CMK (cell line): Measurements from ENCODE around the gene PPIP5K2.
"Not testable (repeated sequence)": the region's sequence is repeated elsewhere in the genome, so short reads cannot be mapped to it uniquely, and the experiment has no call there.

Source experiments
- DNase-seq: peaks from one replicate; pipeline ENCODE4 v3.0.0-alpha.2; 2010; ENCODE audit warnings: low read depth

The PPIP5K2 gene

DNA sequence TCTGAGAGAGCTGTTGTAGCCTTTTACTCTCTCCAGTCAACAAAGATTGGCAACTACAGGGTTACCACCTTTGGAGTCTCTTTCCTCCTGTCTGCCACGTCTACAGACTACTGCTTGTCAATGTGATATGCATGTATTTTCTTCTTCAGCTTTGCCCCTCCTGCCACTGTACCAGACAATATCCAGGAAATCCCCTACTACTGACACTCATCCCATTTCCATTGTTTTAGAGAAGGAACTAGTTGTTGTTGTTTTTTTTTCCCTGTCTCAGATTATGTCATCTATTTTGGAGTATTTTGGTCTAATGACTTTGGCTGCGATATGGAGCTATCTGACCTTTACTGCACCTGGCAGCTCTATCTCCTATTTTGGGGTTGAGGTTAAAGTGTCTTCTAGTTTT, 88.4 kb downstream of the PPIP5K2 start:
- no peak for DNase-seq

- DNase-seq: no peak
Observed at GRCh38 chr5:103209065-103209464, 89.0 kb downstream of the PPIP5K2 start.

- DNase-seq: no peak
Observed at GRCh38 chr5:103210952-103211351, 90.9 kb downstream of the PPIP5K2 start.

DNA sequence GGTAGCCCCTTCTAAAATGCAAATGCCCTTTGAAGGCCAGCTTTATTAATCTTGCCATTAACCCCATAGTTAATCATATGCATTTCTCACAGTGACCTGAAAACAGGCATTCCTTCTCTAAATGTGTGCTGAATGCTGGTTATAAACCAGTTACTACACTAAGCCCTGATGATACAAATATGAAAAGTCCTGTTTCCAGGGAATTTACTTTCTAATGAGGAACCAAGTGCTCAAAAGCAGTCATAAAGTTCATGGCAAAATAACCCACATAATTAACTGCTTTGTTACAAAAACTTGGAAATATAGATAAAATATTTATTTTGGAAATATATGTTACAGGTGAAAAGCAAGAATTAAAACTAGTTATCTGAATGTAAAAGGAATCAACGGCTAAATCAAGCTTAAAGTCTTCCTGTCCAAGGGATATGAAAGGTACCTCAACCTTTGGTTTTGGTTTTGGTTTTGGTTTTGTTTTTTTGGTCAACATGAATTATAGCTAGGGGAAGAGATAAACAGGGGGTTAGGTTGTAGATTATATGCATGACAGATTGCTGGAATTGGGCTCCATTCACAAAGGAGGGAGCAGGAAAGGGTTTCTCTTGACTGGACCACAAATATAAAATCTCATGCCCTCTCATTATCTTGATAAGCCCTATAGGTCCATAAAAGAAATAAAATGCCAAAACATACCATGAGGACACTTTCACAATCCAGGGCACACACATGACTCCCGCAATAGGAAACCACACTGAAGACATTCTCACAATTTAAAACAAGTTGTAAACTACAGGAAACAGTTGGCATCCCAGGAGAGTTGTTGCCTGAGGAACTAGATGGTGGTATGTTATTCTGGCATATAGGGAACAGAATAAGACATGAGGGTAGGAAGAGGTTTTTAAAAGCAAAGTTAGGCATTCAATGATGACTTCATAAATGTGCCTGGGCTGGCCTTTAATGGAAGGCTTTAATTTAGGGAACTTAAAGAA, 91.8 kb downstream of the PPIP5K2 start:
- DNase-seq: no peak

DNA sequence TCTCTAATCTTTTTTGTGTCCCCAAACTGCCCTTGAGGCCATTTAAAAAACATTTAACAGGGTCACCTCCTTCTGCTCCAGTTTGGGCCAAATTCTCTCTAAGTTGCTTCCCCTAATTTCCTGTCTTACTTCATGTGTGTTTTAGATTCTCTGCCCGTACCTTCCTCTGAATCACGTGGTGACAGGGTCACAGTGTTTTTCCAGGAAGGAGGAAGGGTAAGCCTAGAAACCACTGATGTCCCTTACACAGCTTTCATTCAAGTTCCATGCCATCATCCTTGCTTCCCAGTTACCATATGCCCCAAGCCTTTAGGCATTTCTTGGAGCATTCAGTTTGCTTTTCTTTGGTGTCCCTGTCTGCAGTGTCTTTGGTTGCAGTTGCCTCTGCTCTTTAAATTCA, 96.0 kb downstream of the PPIP5K2 start:
- DNase-seq: no peak

DNA sequence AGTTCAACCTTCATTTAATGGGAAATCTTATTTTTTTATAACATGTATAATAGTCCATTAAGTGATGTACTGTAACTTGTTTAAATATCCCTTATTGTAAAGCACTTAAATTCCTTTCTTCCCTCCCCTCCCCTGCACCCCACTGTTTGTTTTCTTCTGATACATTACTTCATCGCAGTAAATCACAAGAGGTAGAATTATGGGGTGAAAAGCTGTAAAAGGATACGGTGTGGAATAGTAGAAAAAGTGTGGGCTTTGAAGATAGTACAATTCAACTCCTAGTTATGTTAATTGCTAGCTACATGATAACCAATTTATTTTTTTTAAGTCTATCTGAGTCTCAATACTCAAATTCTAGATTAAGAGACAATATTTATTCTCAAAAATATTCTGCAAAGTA, 96.6 kb downstream of the PPIP5K2 start:
- DNase-seq: no peak

- no peak for DNase-seq
Observed at GRCh38 chr5:103217101-103217500, 97.0 kb downstream of the PPIP5K2 start.

DNA sequence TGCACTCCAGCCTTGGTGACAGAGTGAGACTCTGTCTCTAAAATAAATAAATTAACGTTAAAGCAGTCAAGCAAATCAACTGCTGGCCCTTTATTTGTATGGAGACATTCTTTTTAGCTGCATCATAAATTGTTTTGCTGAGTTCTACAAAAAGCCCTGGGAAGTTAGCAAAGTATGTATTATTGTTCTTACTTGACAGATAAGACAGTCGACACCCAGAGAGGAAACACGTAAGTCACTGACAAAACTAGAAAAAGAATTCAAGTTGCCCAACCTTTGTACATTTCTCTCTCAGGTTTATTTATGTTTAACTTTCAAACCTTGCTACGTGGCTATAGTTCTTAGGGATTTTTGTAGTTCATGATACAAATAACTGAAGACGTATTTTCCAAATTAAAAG, 98.1 kb downstream of the PPIP5K2 start:
- DNase-seq: no peak

- not testable (repeated sequence) for DNase-seq
Observed at GRCh38 chr5:103219074-103219473, 99.0 kb downstream of the PPIP5K2 start.

- no peak for DNase-seq
Observed at GRCh38 chr5:103223031-103223955, 103.2 kb downstream of the PPIP5K2 start.

GRCh38 chr5:103224118-103224893, 104.2 kb downstream of the PPIP5K2 start:
- peak; percentile 47 for DNase-seq

DNA sequence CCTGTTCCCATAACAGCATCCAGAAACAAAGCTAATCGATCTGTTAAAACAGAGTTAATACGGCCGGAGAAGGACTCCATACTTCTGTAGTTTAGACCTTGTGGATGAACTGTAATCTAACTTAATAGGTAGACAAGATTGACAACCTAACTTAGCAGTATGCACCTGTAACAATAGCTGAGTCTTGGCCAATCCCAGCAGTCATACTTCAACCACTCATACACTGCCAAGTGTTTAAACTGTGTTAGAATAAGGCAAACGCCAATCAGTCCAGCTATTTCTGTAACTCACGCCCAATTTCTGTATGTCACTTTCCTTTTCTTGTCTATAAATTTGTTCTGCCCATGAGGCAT, 104.8 kb downstream of the PPIP5K2 start:
- no peak for DNase-seq

DNA sequence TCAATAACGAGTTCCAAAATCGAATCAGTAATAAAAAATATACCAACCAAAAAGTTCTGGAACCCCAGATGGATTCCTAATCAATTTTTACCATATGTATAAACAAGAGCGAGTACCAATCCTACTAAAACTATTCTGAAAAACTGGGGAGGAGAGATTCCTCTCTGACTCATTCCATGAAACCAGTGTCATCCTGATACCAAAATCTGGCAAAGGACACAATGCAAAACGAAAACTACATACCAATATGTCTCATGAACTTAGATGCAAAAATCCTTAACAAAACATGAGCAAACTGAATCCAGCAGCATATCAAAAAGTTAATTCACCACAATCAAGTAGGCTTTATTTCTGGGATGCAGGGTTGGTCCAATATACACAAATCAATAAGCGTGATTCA, 108.0 kb downstream of the PPIP5K2 start:
- no peak for DNase-seq

- no peak for DNase-seq
Observed at GRCh38 chr5:103228588-103228987, 108.5 kb downstream of the PPIP5K2 start.

GRCh38 chr5:103232393-103232999, 112.4 kb downstream of the PPIP5K2 start:
- peak; percentile 14 for DNase-seq

GRCh38 chr5:103234239-103234975, 114.3 kb downstream of the PPIP5K2 start:
- DNase-seq: no peak

GRCh38 chr5:103235891-103236290, 115.8 kb downstream of the PPIP5K2 start:
- no peak for DNase-seq

DNA sequence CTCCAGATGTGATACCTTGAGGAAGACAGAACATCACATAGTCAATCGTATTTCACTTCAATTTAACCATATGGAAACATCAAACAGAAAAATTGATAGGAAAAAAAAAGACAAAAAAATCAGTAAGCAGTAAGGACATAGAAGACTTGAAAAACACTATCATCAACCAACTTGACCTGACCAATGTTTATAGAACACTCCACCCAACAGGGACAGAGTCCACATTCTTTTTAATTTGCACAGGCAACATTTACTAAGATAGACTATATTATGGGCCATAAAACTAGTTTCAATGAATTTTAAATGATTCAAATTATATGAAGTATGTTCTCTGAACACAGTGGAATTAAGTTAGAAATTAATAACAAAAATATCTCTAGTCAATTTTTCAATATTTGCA, 117.7 kb downstream of the PPIP5K2 start:
- DNase-seq: no peak

DNA sequence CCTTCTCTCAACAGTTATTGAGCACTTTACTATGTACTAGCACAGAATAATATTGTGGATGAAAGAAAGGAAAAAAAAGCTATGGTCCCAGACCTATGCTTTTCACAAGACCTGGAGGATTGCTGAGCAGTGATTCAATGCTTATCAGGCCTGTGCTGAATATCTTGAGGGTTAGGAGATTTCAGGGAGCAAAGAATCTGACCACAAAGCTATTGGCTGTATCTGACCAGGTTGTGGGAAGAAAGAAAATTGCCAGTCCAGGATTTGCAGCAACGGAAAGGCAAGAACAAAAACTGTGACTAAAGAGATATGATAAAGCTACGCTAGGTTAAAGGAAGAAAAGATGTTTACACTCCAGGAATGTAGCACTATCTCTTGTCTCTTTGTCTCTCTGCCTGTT, 123.6 kb downstream of the PPIP5K2 start:
- no peak for DNase-seq

DNA sequence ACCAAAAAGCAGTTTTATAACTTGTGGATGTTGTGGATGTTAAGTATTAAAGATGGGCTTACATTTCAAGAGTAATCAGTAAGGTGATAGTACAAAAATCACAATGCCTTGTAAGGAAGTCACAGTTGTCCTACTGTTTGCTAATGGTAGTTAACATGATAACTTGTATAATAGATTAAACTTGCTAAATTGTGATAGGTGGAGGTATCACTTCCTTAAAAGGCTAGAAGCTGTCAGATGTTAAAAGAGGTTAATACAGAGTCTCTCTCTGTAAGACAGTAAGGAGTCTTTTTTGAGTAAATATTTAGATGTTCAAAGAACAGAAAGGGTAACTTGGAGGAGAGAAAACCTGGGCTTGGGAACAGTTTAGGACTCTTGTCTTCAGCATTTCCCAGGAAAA, 124.3 kb downstream of the PPIP5K2 start:
- DNase-seq: no peak

DNA sequence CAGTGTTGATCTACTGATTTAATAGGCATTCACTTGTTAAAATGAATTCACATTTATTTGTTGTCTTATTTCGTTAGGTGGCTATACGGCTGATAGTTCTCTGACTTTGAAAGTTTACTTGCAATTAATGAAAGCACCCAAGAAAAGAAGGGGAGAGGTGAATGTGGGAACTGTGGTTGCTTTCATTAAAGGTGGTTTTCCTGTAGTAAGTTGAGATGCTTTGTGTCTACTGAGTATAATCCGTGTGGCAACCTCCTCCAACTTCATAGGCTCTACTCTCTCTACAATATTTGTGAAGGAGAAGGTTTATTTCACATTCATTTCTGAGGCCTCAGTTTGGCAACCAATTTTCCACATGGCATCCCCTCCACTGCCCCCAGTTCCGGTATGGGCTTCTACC, 125.7 kb downstream of the PPIP5K2 start:
- DNase-seq: no peak
